ENCODE results near the gene METTL16. TPM values are rescaled to one million over a fixed set of nuclear protein-coding genes. Genes with fewer than 3 reads are reported as not detected.

METTL16 gene
- total and polyA plus RNA-seq, 4 donors, result 4.1 to 8.9 (median 6.6) TPM

- H3K27ac ChIP-seq (ENCODE audit: low read depth in 1 of 2, low read length in 2 of 2), result no peak overlapping the region
- no peak for DNase-seq (ENCODE audit: low spot score)
- H3K27me3 ChIP-seq (ENCODE audit: control insufficient read depth in 4 of 4, insufficient read depth in 4 of 4, low read length in 3 of 4), result no peaks in the 10 kb centered on the region
- WGBS, result 97% methylated on average over 14 of the region's 14 CpGs
- H3K9ac ChIP-seq (ENCODE audit: low read depth in 1 of 2, low read length in 2 of 2), result no peak overlapping the region
- H3K9me3 ChIP-seq (ENCODE audit: control insufficient read depth in 4 of 4, low read length in 3 of 4), result no peaks in the 10 kb centered on the region
- TF ChIP-seq TAF1 (conservative IDR thresholded peaks at IDR 0.05) (no peak), RXRA (IDR thresholded peaks at IDR 0.05) (no peak), SP1 (IDR thresholded peaks at IDR 0.05) (no peak), HNF4G (IDR thresholded peaks at IDR 0.05) (no peak), ATF3 (IDR thresholded peaks at IDR 0.05) (no peak), JUND (IDR thresholded peaks at IDR 0.05) (no peak), RAD21 (IDR thresholded peaks at IDR 0.05) (no peak), GABPA (IDR thresholded peaks at IDR 0.05 in 1 of 2, conservative IDR thresholded peaks at IDR 0.05 in 1 of 2) (no peak), EGR1 (IDR thresholded peaks at IDR 0.05; ENCODE audit: low read depth in 2 of 2) (no peak), FOXA1 (IDR thresholded peaks at IDR 0.05) (no peak), YY1 (IDR thresholded peaks at IDR 0.05) (no peak), FOXA2 (IDR thresholded peaks at IDR 0.05) (no peak), NR2F2 (IDR thresholded peaks at IDR 0.05) (no peak), HNF4A (conservative IDR thresholded peaks at IDR 0.05) (no peak), MAX (IDR thresholded peaks at IDR 0.05) (no peak)
- TF ChIP-seq, protein P1, sequence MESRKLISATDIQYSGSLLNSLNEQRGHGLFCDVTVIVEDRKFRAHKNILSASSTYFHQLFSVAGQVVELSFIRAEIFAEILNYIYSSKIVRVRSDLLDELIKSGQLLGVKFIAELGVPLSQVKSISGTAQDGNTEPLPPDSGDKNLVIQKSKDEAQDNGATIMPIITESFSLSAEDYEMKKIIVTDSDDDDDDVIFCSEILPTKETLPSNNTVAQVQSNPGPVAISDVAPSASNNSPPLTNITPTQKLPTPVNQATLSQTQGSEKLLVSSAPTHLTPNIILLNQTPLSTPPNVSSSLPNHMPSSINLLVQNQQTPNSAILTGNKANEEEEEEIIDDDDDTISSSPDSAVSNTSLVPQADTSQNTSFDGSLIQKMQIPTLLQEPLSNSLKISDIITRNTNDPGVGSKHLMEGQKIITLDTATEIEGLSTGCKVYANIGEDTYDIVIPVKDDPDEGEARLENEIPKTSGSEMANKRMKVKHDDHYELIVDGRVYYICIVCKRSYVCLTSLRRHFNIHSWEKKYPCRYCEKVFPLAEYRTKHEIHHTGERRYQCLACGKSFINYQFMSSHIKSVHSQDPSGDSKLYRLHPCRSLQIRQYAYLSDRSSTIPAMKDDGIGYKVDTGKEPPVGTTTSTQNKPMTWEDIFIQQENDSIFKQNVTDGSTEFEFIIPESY (IDR thresholded peaks at IDR 0.05), result no peak
- TF ChIP-seq, protein P2, sequence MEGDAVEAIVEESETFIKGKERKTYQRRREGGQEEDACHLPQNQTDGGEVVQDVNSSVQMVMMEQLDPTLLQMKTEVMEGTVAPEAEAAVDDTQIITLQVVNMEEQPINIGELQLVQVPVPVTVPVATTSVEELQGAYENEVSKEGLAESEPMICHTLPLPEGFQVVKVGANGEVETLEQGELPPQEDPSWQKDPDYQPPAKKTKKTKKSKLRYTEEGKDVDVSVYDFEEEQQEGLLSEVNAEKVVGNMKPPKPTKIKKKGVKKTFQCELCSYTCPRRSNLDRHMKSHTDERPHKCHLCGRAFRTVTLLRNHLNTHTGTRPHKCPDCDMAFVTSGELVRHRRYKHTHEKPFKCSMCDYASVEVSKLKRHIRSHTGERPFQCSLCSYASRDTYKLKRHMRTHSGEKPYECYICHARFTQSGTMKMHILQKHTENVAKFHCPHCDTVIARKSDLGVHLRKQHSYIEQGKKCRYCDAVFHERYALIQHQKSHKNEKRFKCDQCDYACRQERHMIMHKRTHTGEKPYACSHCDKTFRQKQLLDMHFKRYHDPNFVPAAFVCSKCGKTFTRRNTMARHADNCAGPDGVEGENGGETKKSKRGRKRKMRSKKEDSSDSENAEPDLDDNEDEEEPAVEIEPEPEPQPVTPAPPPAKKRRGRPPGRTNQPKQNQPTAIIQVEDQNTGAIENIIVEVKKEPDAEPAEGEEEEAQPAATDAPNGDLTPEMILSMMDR (IDR thresholded peaks at IDR 0.05; ENCODE audit: low read depth, low read length, missing input control), result no peak
- TF ChIP-seq, protein P3, sequence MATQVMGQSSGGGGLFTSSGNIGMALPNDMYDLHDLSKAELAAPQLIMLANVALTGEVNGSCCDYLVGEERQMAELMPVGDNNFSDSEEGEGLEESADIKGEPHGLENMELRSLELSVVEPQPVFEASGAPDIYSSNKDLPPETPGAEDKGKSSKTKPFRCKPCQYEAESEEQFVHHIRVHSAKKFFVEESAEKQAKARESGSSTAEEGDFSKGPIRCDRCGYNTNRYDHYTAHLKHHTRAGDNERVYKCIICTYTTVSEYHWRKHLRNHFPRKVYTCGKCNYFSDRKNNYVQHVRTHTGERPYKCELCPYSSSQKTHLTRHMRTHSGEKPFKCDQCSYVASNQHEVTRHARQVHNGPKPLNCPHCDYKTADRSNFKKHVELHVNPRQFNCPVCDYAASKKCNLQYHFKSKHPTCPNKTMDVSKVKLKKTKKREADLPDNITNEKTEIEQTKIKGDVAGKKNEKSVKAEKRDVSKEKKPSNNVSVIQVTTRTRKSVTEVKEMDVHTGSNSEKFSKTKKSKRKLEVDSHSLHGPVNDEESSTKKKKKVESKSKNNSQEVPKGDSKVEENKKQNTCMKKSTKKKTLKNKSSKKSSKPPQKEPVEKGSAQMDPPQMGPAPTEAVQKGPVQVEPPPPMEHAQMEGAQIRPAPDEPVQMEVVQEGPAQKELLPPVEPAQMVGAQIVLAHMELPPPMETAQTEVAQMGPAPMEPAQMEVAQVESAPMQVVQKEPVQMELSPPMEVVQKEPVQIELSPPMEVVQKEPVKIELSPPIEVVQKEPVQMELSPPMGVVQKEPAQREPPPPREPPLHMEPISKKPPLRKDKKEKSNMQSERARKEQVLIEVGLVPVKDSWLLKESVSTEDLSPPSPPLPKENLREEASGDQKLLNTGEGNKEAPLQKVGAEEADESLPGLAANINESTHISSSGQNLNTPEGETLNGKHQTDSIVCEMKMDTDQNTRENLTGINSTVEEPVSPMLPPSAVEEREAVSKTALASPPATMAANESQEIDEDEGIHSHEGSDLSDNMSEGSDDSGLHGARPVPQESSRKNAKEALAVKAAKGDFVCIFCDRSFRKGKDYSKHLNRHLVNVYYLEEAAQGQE (IDR thresholded peaks at IDR 0.05), result no peak
- no peaks in the 10 kb centered on the region for H3K4me1 ChIP-seq (ENCODE audit: control insufficient read depth in 4 of 4, insufficient read depth in 4 of 4, low read length in 3 of 4)
- peaks cover 3 to 42% (median 29%) of the 10 kb centered on the region in 4 donors for H3K36me3 ChIP-seq (ENCODE audit: control insufficient read depth in 4 of 4, insufficient read depth in 3 of 4, low read depth in 1 of 4, low read length in 3 of 4)
- H3K4me3 ChIP-seq (ENCODE audit: low read depth in 1 of 3, low read length in 3 of 3), result no peak overlapping the region
Observed at GRCh38 chr17:2475056-2475455, 36.6 kb downstream of the METTL16 start.
